ENCODE results near the gene CTNNA2.

CTNNA2 gene

DNA sequence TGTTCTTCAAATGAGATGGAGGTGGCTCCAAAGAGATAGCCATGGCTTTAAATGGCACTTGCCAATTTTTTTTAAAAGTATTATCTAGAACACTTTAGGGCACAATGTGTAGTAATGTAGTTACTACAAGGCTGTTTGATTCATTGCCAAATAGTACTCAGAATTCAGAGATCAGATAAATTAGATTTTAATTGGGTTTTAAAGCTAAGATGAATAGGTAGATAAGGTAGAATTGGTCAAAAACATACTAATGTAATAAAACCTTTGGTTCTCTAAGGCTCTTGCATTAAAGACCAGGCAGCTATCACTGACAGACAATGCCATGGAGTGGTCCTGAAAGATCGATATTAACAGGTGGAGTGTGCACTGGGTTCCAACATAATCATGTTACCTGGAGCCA, 425.8 kb downstream of the CTNNA2 start:
- H3K27ac ChIP-seq = no peak overlapping the region
- TF ChIP-seq, protein P1, sequence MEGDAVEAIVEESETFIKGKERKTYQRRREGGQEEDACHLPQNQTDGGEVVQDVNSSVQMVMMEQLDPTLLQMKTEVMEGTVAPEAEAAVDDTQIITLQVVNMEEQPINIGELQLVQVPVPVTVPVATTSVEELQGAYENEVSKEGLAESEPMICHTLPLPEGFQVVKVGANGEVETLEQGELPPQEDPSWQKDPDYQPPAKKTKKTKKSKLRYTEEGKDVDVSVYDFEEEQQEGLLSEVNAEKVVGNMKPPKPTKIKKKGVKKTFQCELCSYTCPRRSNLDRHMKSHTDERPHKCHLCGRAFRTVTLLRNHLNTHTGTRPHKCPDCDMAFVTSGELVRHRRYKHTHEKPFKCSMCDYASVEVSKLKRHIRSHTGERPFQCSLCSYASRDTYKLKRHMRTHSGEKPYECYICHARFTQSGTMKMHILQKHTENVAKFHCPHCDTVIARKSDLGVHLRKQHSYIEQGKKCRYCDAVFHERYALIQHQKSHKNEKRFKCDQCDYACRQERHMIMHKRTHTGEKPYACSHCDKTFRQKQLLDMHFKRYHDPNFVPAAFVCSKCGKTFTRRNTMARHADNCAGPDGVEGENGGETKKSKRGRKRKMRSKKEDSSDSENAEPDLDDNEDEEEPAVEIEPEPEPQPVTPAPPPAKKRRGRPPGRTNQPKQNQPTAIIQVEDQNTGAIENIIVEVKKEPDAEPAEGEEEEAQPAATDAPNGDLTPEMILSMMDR (IDR thresholded peaks at IDR 0.05) = no peak
- no peak for TF ChIP-seq ZFX (IDR thresholded peaks at IDR 0.05; ENCODE audit: borderline replicate concordance)

DNA sequence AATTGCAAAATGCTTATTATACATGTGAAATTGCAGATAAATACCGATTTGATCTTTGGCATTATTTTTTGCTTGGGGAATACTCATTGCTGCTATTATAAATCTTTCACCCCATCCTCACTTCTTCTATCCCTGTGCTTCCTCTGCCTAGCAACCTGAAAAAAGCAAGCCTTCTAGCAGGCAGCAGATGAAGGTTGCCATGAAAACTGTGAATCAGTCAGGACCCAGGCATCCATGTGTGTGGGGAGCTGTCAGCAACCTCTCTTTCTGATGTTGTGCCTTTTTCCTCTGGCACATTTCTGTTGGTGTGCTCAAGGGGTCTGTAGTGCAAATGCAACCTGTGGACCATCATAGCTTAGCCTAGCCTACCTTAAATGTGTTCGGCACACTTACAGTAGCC, 427.5 kb downstream of the CTNNA2 start:
- no peak for TF ChIP-seq ZFX (IDR thresholded peaks at IDR 0.05; ENCODE audit: borderline replicate concordance)
- TF ChIP-seq, protein P1 (IDR thresholded peaks at IDR 0.05) = no peak
- H3K27ac ChIP-seq = no peak overlapping the region

DNA sequence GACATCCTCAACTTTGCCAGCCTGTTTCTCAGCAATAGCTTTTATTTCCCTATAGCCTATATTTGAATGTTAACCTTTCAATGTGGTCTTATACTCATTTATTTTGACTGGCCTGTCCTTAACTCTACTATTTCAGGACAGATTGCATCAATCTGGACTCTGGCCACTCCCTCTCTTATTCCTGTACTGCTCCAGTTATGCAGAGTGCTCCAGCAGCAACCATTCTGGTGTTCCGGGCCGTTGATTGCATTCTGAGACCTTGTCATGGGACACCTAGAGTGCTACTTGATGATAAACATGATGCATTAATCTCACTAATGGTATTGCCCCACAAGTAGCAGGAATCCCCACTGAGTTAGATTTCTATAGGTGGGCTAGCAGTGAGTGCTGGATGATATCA, 428.3 kb downstream of the CTNNA2 start:
- no peak overlapping the region for H3K27ac ChIP-seq
- TF ChIP-seq, protein P1 (IDR thresholded peaks at IDR 0.05) = no peak
- no peak for TF ChIP-seq ZFX (IDR thresholded peaks at IDR 0.05; ENCODE audit: borderline replicate concordance)

DNA sequence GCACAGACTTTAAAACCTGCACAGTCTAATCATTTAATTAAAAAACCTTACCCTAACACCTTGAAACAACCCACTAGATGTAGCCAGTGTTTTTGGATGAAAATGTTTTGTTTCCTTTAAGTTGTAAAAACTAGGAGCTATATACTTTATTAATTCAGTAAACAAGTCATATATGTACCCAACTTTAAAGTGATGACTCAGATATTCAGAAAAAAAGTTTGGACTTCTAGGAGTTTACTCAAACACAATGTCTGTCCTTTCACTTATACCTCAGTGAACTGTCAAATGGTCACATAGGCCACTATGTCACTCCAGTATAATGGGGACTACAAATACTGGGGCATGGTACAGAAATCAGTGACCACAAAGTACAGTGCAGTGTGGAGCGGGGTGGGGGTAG, 431.4 kb downstream of the CTNNA2 start:
- TF ChIP-seq, protein P1 (IDR thresholded peaks at IDR 0.05) = no peak
- TF ChIP-seq ZFX (IDR thresholded peaks at IDR 0.05; ENCODE audit: borderline replicate concordance) = no peak
- no peak overlapping the region for H3K27ac ChIP-seq

DNA sequence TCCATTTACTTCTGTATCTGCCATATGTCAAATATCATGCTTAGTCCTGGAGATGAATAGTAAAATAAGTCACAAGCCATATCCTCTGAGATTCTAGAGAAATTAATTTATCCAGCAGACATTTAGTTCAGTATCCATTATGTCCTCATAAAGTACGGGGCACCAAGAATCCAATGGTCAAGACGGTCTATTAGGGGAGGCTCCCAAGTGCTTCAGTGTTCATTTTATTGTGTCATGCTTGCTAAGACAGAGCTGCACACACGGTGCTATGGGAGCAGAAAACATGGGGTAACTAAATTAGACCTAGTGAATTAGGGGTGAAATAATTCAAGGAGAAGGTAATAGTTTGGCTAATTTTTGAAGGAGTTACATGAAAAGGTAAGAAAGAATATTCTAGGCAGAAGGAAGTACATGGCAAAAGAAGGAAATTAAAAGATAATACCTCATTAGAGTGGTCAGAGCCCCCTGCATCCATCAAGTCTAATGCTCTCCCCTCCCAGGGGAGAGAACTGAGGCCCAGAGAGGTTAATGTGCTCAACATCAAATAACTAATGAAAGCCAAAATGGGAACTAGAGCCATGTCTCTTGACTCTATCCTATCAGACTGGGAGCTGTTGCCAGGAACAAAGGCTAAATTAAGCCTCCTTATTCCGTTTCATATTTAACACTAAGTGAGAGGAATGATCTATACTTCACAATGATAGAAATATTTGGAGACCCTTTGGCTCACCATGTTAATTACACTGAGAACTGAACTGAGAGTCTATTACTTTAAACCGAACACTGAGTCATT, 433.0 kb downstream of the CTNNA2 start:
- no peak for TF ChIP-seq ZFX (IDR thresholded peaks at IDR 0.05; ENCODE audit: borderline replicate concordance)
- TF ChIP-seq, protein P1 (IDR thresholded peaks at IDR 0.05) = no peak

DNA sequence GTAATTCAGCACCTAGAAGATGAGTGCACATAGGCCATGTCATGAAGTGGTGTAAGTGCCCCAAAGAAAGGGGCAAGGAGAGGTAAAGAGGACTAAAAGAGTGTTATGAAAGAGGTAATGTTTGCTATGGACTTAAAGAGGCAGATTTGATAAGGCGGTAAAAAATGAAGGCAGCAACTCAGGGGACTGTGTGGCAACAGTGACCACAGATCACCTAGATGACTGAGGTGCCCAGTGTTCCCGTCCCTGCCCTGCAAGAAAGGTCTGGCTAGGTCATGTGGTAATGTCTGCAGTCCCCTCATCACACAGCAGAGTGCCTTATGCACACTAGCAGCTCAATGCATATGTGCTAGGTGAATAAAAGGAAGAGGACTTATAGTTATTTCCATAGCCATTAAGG, 434.9 kb downstream of the CTNNA2 start:
- TF ChIP-seq ZFX (IDR thresholded peaks at IDR 0.05; ENCODE audit: borderline replicate concordance) = no peak
- TF ChIP-seq, protein P1 (IDR thresholded peaks at IDR 0.05) = no peak

More for the DNA sequence above, 433.0 kb downstream of the CTNNA2 start:
- no peak overlapping the region for H3K27ac ChIP-seq

DNA sequence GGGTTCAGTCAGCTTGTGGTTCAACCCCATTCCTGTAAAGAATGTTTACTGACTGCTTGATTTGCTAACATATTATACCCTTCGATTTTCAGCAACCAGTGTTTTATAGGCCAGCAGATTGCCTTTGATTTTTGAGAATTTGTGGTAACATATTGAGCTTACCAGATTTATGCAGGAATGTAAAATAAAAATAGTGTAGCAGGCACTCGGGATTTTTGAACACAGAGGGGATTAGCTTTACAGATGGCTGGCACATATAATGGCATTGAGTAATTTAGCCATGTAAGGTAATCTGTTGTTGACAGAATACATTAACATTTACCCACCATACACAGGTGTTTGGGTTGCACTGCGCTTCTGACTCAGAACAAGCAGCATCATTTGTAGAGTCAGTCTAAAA, 437.7 kb downstream of the CTNNA2 start:
- TF ChIP-seq, protein P1 (IDR thresholded peaks at IDR 0.05) = no peak
- no peak for TF ChIP-seq ZFX (IDR thresholded peaks at IDR 0.05; ENCODE audit: borderline replicate concordance)
- no peak overlapping the region for H3K27ac ChIP-seq

More for the DNA sequence above, 434.9 kb downstream of the CTNNA2 start:
- H3K27ac ChIP-seq = no peak overlapping the region

All from 22Rv1 (cell line).